Measurements from ENCODE around the gene SMYD2. TPM values are rescaled to one million over a fixed set of nuclear protein-coding genes. Genes with fewer than 3 reads are reported as not detected.
A peak's percentile ranks its signal among the peaks of the same experiment; 100 is the strongest.

Gene SMYD2
- total RNA-seq, 2 experiments from 2014 or later = 38.2 to 40.1 TPM

DNA sequence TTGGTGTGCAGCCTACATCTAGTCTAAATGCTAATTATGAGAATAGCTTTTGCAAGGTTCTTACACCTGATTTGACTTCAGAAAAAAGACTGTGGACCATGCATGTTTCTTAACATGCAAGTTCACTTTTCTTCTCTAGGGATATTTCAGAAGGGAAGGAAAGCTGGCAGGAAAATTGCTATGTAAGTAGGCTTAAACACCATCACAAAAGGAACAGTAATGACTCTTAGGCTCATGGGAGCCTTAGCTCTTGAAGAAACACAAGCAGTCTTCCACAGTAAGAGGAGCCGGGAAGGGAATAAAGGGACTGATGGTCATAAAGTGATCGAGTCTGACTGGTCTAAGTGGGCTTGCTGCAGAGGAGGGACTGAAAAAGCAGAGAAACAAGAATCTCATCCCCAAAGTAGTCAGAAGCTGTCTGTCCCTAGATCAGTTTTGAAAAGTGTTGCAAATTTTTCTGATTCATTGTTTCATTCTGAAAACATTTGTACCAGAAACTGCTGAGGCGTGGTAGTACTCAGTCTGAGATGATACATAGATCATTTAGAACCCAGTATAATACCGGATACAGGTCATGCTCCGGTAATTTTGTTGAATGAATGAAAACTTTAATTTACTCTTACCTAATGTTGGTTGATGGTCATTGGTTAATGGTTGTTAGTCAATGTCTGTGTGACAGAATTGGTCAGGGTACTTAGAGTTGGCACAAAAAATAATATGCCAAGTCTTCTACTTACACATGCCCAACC lies 40.9 kb downstream of the SMYD2 start:
- POLR2A ChIA-PET = no interaction called here
- intact Hi-C loops (cut with DNase I, micrococcal nuclease) = no loop called here

DNA sequence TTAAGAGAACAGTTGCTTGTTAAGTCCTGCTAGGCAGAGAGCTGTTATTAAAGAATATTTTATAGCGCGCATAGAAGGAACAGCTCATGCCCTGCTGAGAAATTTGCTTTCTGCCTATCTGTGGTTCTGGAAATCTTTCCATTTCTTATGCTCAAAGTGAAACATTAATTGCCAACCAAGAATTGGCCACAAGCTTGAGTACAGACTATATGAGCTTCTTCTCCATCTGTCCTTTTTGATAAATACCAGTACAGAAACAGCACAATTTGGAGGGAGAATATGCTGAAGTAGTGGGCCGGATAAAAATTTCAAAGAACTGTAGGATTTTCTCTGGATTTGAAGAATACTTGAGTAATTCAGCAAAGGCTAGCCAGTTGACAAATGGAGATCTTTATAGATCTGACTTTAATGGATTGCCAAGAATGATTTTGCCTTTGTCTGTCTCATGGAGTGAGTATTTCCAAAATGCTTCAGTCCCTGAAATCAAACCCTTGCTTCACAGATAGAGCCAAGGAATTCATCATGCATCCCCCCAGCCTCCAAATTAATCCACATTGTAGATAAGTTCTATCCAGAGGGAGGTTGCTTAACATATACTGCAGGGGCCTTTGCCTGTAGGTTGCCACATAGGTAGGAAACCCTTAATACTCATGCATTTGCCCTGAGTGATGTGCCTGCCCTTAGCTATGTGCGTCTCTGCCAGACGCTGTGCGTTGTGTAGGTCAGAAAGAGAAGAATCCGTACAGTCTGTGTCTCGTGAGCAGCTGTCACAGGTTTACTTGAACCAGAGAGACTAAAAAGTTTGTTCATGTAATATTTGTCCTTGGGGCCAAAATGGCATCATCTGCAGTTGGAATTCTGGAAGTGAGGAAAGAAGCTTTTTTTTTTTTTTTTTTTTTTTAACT lies 44.2 kb downstream of the SMYD2 start:
- H3K27me3 Mint-ChIP-seq = no peaks in the 10 kb centered on the region
- peak overlapping the region; percentile 19 for H3K27ac Mint-ChIP-seq
- no peaks in the 10 kb centered on the region for H3K9me3 Mint-ChIP-seq (ENCODE audit: low read depth)
- DNase-seq (no peak), ATAC-seq (no peak)
- POLR2A ChIA-PET = no interaction called here
- intact Hi-C loops (cut with DNase I, micrococcal nuclease) = no loop called here
- H3K4me3 Mint-ChIP-seq = no peak overlapping the region
- CTCF ChIA-PET = interaction anchor here (0.6 to 11.8 kb wide), 7 partner anchors 8 to 1202 kb away, joined by 3 to 342 read pairs (median 4); no protein-coding TSS in a partner anchor
- peaks cover 29% of the 10 kb centered on the region for H3K36me3 Mint-ChIP-seq (ENCODE audit: low read depth)
- peaks cover 6% of the 10 kb centered on the region for H3K4me1 Mint-ChIP-seq

More for the DNA sequence above, 40.9 kb downstream of the SMYD2 start:
- H3K4me3 Mint-ChIP-seq = no peak overlapping the region
- peak; percentile 42 for ATAC-seq
- H3K9me3 Mint-ChIP-seq (ENCODE audit: low read depth) = no peaks in the 10 kb centered on the region
- DNase-seq = no peak
- peaks cover 4% of the 10 kb centered on the region for H3K4me1 Mint-ChIP-seq
- CTCF ChIA-PET = interaction anchor here (0.8 to 12.5 kb wide), 2 partner anchors 8 to 61 kb away, joined by 4 to 108 read pairs; no protein-coding TSS in a partner anchor
- H3K27me3 Mint-ChIP-seq = no peaks in the 10 kb centered on the region
- H3K36me3 Mint-ChIP-seq (ENCODE audit: low read depth) = peaks cover 37% of the 10 kb centered on the region
- H3K27ac Mint-ChIP-seq = no peak overlapping the region

DNA sequence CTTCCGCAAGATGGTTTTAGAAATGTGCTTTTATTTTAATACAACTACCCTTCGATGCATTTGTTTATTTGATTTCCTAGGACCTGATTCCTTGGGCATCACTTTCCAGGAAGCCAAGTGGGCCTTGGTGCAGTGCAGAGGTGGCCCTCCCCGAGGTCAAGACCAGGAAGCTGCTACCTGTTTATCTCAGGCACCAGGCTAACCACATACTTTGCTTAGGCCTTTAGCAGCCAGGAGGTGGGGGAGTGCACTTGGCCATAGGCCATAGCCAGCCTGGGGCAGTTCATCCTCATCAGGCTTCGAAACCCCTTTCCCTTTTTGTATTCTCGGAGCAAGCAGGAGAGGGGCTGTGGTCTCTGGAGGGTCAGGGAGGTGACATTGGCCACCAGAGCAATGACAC lies 45.4 kb downstream of the SMYD2 start:
- no peak overlapping the region for H3K4me3 Mint-ChIP-seq
- CTCF ChIA-PET = interaction anchor here (0.5 to 11.8 kb wide), 8 partner anchors 10 to 1204 kb away, joined by 3 to 342 read pairs (median 14); no protein-coding TSS in a partner anchor
- H3K27me3 Mint-ChIP-seq = no peaks in the 10 kb centered on the region
- H3K9me3 Mint-ChIP-seq (ENCODE audit: low read depth) = no peaks in the 10 kb centered on the region
- H3K4me1 Mint-ChIP-seq = peaks cover 6% of the 10 kb centered on the region
- intact Hi-C loops (cut with DNase I, micrococcal nuclease) = no loop called here
- ATAC-seq (no peak), DNase-seq (no peak)
- H3K36me3 Mint-ChIP-seq (ENCODE audit: low read depth) = peaks cover 26% of the 10 kb centered on the region
- no peak overlapping the region for H3K27ac Mint-ChIP-seq
- POLR2A ChIA-PET = no interaction called here

DNA sequence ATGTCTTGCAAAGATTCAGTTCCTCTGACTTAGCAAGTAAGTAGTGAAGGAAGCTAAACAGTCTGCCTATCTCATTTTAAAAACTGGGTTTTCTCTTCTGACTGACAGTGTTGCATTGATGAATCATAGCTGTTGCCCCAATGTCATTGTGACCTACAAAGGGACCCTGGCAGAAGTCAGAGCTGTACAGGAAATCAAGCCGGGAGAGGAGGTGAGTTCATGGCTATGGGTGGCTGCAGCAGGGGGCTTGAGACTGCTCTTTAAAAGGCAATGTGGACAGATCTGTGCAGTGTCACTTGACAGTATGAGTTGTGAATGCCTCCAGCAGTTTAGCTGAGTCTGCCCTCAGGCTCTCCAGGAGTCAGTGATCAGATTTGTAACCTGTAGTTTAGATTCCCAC lies 46.6 kb downstream of the SMYD2 start:
- ATAC-seq (no peak), DNase-seq (no peak)
- ChIA-PET CTCF (interaction anchor here (0.6 to 11.8 kb wide), 20 partner anchors 11 to 1205 kb away, joined by 3 to 342 read pairs (median 4); no protein-coding TSS in a partner anchor), POLR2A (no interaction called here)
- intact Hi-C loops (cut with DNase I, micrococcal nuclease) = no loop called here
- peaks cover 3% of the 10 kb centered on the region for H3K4me1 Mint-ChIP-seq
- peak overlapping the region; percentile 4 for H3K27ac Mint-ChIP-seq
- H3K36me3 Mint-ChIP-seq (ENCODE audit: low read depth) = peaks cover 20% of the 10 kb centered on the region
- H3K9me3 Mint-ChIP-seq (ENCODE audit: low read depth) = no peaks in the 10 kb centered on the region
- no peaks in the 10 kb centered on the region for H3K27me3 Mint-ChIP-seq
- H3K4me3 Mint-ChIP-seq = no peak overlapping the region

DNA sequence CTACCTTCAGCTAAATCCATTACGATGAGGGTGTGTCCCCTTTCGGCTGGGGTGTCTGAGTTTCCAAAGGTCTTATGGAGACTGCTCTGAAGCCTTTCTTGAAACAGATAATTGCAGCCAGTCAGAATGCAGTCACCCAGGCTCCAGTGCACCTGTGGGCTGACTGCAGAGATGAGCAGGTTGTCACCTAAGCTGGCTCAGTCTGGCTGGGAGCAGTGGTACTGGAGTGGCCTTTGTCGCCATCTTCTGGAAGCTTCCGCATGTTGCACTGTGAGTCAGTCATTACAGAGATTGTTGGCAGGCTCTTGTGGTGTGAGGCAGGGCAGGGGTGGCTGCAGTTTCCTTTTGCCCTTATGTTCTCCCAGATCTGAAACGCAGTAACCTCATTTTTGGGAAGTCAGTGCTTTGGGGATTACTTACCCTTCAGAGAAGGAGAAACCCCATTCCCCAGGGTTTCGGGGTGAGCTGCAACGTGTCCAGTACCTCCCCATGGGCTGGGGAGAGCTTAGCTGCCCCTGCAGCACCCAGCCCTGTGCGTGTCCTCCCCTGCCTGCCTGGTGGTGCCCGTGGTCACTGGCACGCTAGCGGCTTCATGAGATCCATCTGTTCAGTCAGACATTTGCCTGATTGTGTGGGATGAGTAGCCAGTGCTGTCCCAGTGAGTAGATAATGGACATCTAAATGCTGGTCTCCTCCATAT lies 48.0 kb downstream of the SMYD2 start:
- DNase-seq = peak; percentile 88
- no peak overlapping the region for H3K4me3 Mint-ChIP-seq
- H3K36me3 Mint-ChIP-seq (ENCODE audit: low read depth) = peaks cover 19% of the 10 kb centered on the region
- ChIA-PET CTCF (interaction anchor here (0.5 to 11.8 kb wide), 38 partner anchors 10 to 1937 kb away, joined by 3 to 342 read pairs (median 4); no protein-coding TSS in a partner anchor), POLR2A (interaction anchor here (1.0 kb wide), 1 partner anchor 67 kb away, joined by 3 read pairs; no protein-coding TSS in a partner anchor)
- H3K27ac Mint-ChIP-seq = peak overlapping the region; percentile 23
- intact Hi-C loops (cut with DNase I, micrococcal nuclease) = loop anchor here (1.0 kb wide), 3 partner anchors 68 to 955 kb away; no protein-coding TSS in a partner anchor
- H3K27me3 Mint-ChIP-seq = no peaks in the 10 kb centered on the region
- peaks cover 3% of the 10 kb centered on the region for H3K4me1 Mint-ChIP-seq
- ATAC-seq = peak; percentile 93
- H3K9me3 Mint-ChIP-seq (ENCODE audit: low read depth) = no peaks in the 10 kb centered on the region

DNA sequence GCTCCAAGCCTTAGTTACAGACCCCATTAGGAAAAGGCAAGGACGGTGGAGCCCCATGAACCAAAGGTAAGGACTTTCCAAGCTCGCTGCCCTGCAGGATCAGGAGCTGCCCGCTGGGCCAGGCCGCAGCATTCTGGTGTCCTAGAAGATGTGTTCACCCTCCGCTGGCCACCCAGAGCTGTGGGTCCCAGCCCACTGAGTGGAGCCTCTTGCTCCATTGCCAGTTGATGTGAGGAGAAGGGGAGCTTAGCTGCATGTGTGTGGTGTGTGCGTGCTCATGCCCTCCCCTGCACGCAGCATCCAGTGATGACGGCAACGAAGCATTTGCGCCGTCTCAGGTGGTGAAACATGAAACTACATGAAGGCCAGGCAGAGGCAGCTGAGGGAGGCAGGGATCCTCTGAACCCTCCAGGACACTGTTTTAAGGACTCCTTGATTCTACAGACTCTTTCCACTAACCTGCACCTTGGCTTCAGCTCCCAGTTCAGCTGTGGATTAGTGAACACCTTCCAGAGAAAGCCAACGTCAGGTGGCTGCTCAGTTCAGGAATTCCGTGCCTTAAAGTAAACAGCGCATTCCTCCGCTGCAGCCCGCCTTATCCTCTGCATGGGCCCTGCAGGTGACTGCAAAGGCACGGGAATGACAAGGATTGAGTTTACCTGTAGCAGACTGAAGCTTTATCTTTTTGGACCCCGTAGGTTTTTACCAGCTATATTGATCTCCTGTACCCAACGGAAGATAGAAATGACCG lies 48.7 kb downstream of the SMYD2 start:
- intact Hi-C loops (cut with DNase I, micrococcal nuclease) = loop anchor here (1.0 to 5.0 kb wide), 7 partner anchors 68 to 1207 kb away; partner anchors contain the start of gene CENPF (in 1 of the 2)
- H3K4me1 Mint-ChIP-seq = peaks cover 3% of the 10 kb centered on the region
- no peaks in the 10 kb centered on the region for H3K9me3 Mint-ChIP-seq (ENCODE audit: low read depth)
- H3K4me3 Mint-ChIP-seq = no peak overlapping the region
- H3K27ac Mint-ChIP-seq = no peak overlapping the region
- H3K36me3 Mint-ChIP-seq (ENCODE audit: low read depth) = peaks cover 22% of the 10 kb centered on the region
- no peak for ATAC-seq
- ChIA-PET CTCF (interaction anchor here (0.5 to 11.8 kb wide), 25 partner anchors 9 to 1938 kb away, joined by 3 to 342 read pairs (median 4); no protein-coding TSS in a partner anchor), POLR2A (no interaction called here)
- DNase-seq = no peak
- no peaks in the 10 kb centered on the region for H3K27me3 Mint-ChIP-seq

DNA sequence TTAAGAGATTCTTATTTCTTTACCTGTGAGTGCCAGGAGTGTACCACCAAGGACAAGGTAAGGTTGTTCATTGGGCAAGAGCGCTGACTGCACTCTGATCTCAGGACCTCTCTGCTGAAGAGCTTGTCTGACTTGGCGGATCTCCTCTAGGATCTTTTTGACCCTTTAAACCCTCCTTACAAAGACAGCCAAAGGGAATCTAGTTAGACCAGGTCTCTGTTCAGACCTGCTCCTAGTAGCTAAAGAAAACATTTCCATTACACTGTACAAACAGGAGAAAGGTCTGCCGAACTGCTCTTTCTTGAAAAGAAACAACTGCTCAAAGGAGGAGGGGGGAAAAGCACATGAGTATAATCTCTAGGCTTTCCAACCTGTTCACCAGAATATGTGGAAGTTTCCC lies 49.3 kb downstream of the SMYD2 start:
- Mint-ChIP-seq H3K4me3 (no peak overlapping the region), H3K27ac (no peak overlapping the region), H3K27me3 (no peaks in the 10 kb centered on the region), H3K36me3 (ENCODE audit: low read depth) (peaks cover 22% of the 10 kb centered on the region), H3K4me1 (peaks cover 3% of the 10 kb centered on the region), H3K9me3 (ENCODE audit: low read depth) (no peaks in the 10 kb centered on the region)
- intact Hi-C loops (cut with DNase I, micrococcal nuclease) = loop anchor here (5.0 kb wide), 4 partner anchors 272 to 1208 kb away; partner anchors contain the start of gene CENPF (in 1 of the 2)
- ChIA-PET POLR2A (no interaction called here), CTCF (interaction anchor here (0.6 to 11.8 kb wide), 16 partner anchors 9 to 296 kb away, joined by 3 to 342 read pairs (median 5); no protein-coding TSS in a partner anchor)
- DNase-seq = no peak
- ATAC-seq = no peak

GRCh38 chr1:214330715-214331114 lies 49.8 kb downstream of the SMYD2 start:
- DNase-seq = no peak
- H3K4me1 Mint-ChIP-seq = peaks cover 3% of the 10 kb centered on the region
- ChIA-PET CTCF (interaction anchor here (0.6 to 11.8 kb wide), 22 partner anchors 12 to 295 kb away, joined by 3 to 342 read pairs (median 5); no protein-coding TSS in a partner anchor), POLR2A (interaction anchor here (0.7 kb wide), 1 partner anchor 169 kb away, joined by 5 read pairs; no protein-coding TSS in a partner anchor)
- intact Hi-C loops (cut with DNase I, micrococcal nuclease) = loop anchor here (5.0 kb wide), 4 partner anchors 272 to 1208 kb away; partner anchors contain the start of gene CENPF (in 1 of the 2)
- no peak for ATAC-seq
- H3K4me3 Mint-ChIP-seq = no peak overlapping the region
- no peaks in the 10 kb centered on the region for H3K27me3 Mint-ChIP-seq
- peaks cover 25% of the 10 kb centered on the region for H3K36me3 Mint-ChIP-seq (ENCODE audit: low read depth)
- no peaks in the 10 kb centered on the region for H3K9me3 Mint-ChIP-seq (ENCODE audit: low read depth)
- H3K27ac Mint-ChIP-seq = no peak overlapping the region

DNA sequence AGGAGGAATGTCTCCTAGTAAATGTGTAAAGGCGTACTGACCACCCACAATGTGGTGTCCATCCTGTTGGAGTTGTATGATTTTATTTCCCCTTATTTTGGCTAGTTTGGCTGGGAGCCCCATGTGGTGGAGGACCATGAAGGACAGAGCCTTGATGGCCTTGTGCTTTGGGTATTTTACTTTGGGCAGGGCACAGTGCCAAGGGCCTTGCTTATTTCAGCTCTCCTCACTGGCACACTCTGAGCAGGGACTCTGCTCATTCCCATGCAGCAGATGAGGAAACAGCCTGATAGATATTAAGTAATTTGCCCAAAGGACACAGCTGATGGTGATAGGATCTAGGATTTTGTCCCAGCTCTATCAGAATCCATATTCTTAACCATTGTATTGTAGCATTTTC lies 50.2 kb downstream of the SMYD2 start:
- POLR2A ChIA-PET = interaction anchor here (0.7 kb wide), 1 partner anchor 168 kb away, joined by 5 read pairs; no protein-coding TSS in a partner anchor
- H3K36me3 Mint-ChIP-seq (ENCODE audit: low read depth) = peaks cover 25% of the 10 kb centered on the region
- intact Hi-C loops (cut with DNase I, micrococcal nuclease) = loop anchor here (5.0 kb wide), 4 partner anchors 271 to 1209 kb away; partner anchors contain the start of gene CENPF (in 1 of the 2)
- H3K4me3 Mint-ChIP-seq = no peak overlapping the region
- ATAC-seq (no peak), DNase-seq (no peak)
- no peak overlapping the region for H3K27ac Mint-ChIP-seq
- CTCF ChIA-PET = interaction anchor here (0.6 to 11.8 kb wide), 53 partner anchors 9 to 314 kb away, joined by 3 to 342 read pairs (median 5); partner anchors contain the start of genes CENPF and SMYD2
- no peaks in the 10 kb centered on the region for H3K9me3 Mint-ChIP-seq (ENCODE audit: low read depth)
- no peaks in the 10 kb centered on the region for H3K27me3 Mint-ChIP-seq
- peaks cover 3% of the 10 kb centered on the region for H3K4me1 Mint-ChIP-seq
